GM23338 (cell line): Measurements from ENCODE around the gene FCHSD2.

Experiments
- CTCF ChIP-seq, 2 experiments: fragments of 200-600 bp in 1 of 2; sonication (generic) in 1 of 2; conservative IDR thresholded peaks; 2 replicates each; pipeline versions ENCODE4 v1.5.1 to v1.6.1; 2016 to 2017; ENCODE audit warnings: antibody characterized with exemption in 2 of 2, low read depth in 2 of 2, mild to moderate bottlenecking in 2 of 2, moderate library complexity in 1 of 2
- EZH2 ChIP-seq: fragments of 200-600 bp; sonication (generic); IDR thresholded peaks from one replicate; pipeline ENCODE4 v1.8.0; 2017; ENCODE audit warnings: antibody characterized with exemption, mild to moderate bottlenecking, low read depth; ENCODE audit not compliant: unreplicated experiment
- EZH2phosphoT487 ChIP-seq: fragments of 200-600 bp; sonication (generic); IDR thresholded peaks from one replicate; pipeline ENCODE4 v1.8.1; 2018; ENCODE audit warnings: antibody characterized with exemption; ENCODE audit not compliant: unreplicated experiment

DNA sequence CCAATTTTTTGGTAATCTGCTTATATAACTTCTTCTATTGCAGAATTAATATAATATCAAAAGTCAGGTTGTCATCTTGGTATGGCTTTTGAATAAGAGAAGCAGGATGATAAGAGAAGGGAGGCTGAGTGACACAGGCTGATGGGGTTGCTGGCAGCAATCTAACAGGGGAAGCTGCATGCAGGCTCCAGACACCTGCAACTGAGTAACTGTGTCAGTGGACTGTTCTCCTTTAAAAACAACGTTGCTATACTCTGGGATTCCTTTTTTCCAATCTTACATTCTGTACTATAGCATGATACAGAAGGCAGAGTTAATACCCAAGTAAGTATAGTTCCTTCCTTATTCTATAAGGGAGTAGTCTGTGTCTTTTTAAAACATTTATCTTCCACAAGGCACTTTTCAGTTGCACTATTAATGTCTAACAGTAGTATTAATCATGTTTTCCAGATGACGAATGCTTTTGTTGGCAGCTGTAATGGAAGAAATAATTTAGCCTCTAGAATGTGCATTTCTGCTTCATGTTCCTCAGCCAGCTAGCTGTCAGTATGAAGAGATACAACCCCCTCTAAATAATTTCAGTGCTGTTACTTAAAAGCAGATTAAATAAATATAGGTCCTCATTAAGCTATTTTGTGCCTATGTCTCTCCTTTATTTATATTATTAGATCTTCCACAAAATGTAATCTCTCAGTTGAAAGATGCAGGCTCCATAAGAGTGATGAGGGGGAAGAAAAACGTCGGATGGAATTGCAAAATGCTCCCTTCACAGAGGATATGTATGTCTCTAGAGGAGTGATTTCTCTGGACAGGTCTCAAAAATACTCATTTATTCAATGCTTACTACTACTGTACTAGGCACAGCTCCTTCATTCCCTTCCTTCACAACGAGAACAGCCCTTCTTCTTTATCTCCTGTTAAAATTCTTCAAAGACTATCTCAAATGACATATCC is 277.1 kb downstream of the FCHSD2 start:
- TF ChIP-seq CTCF (conservative IDR thresholded peaks at IDR 0.05; ENCODE audit: low read depth in 2 of 2) (no peak), EZH2phosphoT487 (no peak), EZH2 (no peak)
